SK-N-MC (cell line): ENCODE results near the gene TARP.

Experiments
- EZH2 ChIP-seq: fragments of 200-600 bp; sonication (generic); IDR thresholded peaks from one replicate; pipeline ENCODE4 v1.6.1; 2017; ENCODE audit warnings: antibody characterized with exemption
- FOXP2 ChIP-seq: optimal IDR thresholded peaks from 2 replicates; pipeline ENCODE3; 2011; ENCODE audit warnings: mild to moderate bottlenecking, moderate library complexity; ENCODE audit not compliant: insufficient read depth; ENCODE audit errors: extremely low read length, control extremely low read depth
- POLR2AphosphoS5 ChIP-seq: IDR thresholded peaks from 2 replicates; pipeline ENCODE4 v1.6.1; 2012; ENCODE audit warnings: mild to moderate bottlenecking, low read depth, low read length, borderline replicate concordance

DNA sequence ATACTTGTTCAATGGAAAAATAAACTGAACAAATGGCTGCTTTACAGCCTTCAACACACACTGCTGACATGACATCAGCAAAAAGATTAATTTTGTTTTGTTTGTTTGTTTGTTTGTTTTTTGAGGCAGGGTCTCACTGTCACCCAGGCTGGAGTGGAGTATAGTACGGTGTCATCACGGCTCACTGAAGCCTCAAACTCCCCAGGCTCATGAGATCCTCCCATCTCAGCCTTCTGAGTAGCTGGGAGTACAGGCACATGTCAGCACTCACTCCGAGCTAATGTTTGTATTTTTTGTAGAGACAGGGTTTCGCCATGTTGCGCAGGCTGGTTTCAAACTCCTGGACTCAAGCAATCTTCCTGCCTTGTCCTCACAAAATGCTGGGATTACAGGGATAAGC is 10.9 kb downstream of the TARP start:
- TF ChIP-seq EZH2 (no peak), POLR2AphosphoS5 (no peak), FOXP2 (no peak)
